GM21529 (cell line): ENCODE measurements around the gene CMTM5.

ENCODE experiments used
- ATAC-seq: cut with Tn5 transposase; IDR thresholded peaks from one replicate; pipeline ENCODE4 v1.9.1; 2021; ENCODE audit not compliant: unreplicated experiment

Gene CMTM5, protein sequence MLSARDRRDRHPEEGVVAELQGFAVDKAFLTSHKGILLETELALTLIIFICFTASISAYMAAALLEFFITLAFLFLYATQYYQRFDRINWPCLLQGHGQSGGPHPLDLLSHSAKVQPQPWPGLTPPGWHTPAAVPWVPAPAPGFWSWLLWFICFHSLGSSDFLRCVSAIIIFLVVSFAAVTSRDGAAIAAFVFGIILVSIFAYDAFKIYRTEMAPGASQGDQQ

DNA sequence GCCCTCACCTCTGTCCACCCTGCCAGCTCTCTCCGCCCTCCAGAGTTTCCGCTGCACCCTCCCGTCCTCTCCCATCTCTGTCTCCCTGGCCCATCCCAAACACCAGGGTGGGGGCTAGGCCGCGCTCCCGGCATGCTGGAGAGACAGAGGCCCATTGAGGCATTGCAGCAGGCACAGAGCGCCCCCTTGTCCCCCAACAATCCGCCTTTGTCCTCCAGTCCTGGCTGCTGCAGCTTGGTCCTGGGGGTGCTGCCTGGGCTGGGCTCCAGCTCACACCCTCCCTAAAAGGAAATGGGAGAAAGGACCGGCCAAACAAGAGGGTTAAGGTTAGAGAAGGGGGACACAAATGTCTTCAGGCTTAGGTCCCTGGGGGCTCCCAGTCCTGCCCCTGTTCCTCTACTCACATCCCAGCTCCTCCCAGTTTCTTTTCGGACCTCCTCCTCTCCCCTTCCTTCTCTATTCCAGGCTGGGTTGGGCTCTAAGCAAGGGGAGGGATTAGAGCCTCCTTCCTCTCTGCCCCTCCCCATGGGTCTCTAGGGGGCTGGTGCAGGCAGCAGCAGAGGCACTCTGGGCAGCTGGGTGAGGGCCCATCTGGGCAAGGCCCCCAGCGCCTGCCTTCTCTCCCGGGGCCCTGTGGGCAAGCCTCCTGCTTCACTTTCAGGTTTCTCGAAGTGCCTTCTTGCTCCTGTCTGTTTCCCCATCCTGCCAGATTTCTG lies at the start of gene CMTM5:
TSS of gene CMTM5 (plus strand) at position 565 of the 716 bp plus-strand sequence. CDS start 206 bp downstream, outside the sequence.
- ATAC-seq, result no peak

DNA sequence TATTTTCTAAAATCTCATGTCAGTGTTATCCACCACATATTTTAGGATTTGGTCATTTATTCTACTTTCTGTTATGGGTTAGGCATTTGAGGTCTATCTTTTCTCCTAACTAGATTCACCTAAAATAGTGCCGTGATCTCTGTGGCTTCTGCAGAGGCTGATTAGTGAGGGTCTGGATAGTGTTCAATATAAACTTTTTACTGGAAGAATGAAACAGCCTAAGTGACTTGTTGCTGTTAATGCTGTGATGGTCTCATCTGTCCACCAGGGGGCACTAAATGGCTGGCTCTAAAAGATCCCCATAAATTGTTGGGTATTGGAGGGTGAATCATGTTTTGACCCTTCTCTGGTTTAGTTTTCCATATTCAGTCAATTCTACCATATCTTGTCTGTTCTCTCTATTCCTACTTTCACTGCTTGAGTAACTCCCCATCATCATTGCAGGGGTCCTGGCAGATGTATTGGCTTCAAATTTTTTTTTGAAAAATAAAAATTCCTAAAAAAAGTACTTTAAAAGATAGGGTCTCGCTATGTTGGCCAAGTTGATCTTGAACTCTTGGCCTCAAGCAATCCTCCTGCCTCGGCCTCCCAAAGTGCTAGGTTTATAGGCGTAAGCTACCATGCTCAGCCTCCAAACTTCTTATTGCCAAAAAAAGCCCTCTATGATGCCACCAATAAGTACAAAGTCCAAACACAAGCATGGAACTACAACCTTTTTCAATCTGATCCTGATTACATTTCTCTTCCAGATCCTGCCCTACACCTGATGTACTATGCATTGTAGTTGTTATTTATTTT lies 48.7 kb upstream of the CMTM5 start:
- ATAC-seq, result no peak

DNA sequence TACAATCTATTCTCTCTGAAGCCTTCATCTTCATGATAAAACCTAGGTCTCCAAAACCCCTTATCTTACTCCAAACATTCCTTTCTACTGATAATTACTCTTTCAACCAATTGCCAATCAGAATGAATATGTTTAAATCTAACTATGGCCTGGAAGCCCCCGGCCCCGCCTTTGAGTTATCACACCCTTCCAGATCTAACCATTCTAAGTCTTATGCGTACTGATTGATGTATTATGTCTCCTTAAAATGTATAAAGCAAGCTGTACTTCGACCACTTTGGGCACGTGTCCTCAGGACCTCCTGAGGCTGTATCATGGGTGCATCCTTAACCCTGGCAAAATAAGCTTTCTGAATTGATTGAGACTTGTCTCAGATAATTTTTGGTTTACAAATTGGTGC lies 41.2 kb upstream of the CMTM5 start:
- no peak for ATAC-seq

DNA sequence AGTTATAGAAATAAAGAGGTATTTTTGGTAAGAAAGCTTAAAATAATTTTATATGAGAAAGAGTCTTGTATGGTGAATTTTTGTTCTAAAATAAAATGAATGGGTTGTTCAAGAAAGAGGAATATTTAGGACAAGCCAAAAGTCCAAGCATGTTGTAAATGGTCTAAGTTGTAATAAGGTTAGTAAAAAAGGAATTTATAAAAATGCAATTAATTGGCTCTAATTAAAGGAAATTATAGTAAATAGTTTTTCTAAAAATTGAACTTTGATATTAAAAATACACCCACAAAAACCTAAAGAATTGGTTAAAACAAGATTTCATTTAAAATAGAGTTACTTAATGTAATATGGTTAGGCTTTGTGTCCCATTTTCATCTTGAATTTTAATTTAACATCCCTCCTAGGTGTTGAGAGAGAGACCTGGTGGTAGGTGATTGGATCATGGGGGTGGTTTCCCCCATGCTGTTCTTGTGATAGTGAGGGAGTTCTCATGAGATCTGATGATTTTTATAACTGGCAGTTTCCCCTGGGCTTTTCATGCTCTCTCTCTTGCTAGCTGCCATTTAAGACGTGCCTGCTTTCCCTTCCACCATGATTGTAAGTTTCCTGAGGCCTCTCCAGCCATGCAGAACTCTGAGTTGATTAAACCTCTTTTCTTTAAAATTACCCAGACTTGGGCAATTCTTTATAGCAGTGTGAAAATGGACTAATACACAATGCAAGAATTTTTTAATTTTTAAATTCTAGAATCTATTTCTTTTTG lies 37.2 kb upstream of the CMTM5 start:
- no peak for ATAC-seq

DNA sequence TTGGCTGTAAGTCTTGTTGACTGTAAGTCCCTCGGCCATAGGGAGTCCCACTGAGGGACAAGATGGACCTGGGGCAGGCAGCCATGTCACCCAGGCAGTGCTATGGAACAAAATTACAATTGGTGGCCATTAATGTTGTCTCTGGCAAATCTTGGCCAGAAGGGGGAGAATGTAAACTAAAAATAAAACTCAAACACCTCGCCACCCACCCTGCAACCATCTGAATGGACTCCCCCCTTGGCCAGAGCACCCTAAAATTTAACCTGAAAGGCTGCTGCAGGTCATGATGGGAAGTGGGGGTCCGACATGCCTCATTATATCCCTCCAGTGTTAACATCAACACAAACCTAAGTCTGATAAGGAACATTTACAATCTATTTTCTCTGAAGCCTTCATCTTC lies 32.4 kb upstream of the CMTM5 start:
- ATAC-seq, result no peak

DNA sequence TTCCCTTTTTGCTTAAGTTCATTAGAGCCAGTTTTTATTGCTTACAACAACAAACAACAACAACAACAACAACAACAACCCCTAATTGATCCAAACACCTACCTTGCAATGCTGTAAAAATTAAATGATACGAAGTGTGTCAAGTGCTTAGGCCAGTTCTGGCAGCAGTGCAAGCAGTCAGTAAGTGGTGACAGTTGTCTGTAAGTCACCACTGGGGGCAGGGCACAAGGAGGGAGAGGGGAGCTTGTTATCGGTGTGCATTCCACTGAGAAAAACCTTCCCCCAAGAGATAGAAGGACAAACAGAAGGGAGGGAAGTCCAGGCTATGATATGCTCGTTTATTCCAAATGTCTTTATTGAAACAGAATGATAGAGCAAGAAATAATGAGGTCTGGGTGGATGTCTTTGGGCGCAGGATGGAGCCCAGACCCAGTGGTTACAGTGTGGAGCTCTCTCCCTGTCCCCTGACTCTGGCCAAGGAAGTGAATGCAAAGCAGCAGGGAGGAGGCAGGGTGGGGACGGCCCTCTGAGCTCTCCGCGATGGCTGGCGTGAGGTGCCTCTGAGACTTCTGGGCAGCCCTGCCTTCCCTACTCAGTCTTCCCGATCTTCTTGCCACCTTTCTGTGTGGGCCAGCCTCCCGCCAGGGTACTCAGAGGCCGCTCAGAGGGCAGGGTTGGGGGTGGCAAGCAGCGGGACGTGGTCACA lies 30.7 kb upstream of the CMTM5 start:
- ATAC-seq, result no peak

DNA sequence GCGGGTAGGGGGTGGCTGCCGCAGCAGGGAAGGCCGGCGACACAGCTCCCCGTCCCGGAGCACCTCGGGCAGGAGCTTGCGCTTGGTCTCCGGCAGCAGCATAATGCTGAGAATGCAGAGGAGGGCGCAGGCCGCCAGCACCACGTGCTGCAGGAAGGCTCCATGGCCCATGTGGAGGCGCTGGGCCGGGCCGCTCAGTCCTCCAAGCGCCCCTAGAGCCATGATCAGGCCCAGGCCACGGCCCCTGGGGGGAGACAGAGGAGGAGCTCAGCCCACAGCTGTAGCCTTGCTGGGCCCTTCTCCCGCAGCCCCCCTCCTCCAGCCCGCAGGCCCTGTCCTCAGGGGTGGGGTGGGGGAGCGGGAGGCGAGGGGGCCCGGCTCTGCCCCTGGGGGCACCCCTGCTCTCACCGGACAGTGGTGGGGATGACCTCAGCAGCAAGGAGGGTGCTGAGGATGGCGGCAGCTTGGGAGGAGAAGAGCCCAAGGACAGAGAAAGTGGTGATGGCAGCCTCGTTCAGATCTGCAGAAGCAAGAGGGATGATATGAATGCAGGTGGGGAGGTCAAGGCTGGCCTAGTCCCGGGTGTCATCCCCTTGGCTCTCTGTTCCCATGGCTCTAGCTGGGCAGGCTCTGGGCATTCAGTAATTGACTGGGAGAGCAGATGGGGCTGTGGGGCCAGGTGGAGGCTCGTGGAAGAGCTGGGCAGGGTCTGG lies 30.0 kb upstream of the CMTM5 start:
- no peak for ATAC-seq

DNA sequence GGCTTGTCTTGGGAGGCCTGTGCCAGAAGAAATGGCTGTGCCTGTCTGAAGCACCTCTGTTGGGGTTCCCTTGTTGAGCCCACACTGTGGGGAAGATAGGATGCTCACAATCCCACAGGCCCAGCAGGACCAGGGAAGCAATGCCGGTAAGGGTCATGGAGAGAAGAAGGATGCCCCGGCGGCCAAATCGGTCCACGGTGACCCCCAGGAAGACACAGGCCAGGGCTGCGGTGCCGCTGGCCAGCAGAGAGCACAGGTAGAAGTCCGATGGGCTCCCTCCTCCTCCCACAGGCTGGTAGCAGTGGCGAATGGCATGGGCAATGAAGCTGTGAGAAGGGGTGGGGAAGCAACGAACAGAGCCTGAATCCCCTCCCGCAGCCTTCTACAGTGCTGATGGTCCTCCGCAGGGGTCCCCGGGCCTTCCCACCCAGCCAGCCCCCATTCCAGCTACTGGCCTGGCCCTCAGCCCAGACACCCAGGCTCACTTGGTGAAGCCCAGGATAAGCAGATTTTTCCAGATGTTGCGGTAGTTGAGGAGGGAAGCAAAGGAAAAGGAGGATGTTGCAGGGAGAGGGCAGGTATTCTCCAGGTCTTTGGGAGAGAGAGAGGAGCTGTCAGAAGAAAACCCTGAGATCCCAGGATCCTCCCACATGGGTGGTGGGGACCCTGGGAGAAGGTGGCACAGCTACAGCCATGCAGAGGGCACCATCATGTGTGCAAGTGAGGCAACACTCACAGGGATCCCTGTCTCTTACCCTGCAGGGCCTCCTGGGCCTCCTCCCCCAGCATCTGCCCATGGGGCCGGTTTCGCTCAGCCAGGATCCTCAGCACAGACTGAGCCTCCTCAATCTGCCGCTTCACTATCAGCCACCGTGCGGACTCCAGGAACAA lies 29.2 kb upstream of the CMTM5 start:
- no peak for ATAC-seq

DNA sequence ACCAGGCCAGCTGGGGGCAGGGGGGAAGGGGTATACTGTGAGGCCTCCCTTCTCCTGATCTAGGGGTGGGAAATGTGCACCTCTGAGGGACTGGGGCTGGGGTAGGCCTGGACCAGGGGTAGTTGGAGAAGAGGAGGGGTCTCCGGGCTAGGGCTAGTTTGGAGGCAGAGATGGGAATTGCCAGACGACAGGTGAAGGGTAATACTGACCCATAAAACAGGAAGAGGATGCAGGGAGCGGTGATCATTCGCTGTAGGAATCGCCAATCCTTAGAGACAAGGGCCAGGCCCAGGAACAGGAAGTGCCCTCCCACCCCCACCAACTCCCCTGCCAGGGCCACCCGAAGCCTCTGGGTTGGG lies 28.6 kb upstream of the CMTM5 start:
- ATAC-seq, result no peak

DNA sequence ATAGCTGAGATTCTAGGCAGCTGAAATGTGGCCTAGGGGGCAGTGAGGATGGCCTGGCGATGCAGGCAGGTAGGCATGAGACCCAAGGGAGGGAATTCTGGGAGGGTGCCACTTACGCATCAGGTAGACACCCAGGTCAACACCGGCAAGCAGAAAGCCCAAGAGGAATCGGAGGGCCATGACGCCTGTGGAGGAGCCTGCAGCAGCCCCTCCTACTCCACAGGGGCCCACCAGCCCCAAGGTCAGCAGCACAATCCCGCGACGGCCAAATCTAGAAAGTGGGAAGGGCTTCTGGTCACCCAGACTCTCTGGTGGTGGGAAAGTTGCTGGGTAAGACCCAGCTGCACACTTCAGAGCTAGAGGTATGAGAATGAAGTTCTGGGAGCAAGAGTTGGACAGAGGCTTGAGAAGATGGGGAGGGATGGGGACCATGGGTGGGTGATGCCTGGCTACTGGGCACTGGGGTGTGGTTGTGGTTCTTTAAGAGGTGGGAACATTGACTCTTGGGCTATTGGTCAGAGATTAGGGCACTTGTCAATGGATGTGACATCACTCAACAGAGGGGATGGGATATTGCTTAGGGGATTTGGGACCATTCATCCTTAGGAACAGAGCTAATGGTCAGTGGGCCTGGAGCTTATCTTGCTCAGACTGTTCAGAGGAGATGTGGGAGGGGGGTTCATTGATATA lies 27.5 kb upstream of the CMTM5 start:
- ATAC-seq, result no peak

DNA sequence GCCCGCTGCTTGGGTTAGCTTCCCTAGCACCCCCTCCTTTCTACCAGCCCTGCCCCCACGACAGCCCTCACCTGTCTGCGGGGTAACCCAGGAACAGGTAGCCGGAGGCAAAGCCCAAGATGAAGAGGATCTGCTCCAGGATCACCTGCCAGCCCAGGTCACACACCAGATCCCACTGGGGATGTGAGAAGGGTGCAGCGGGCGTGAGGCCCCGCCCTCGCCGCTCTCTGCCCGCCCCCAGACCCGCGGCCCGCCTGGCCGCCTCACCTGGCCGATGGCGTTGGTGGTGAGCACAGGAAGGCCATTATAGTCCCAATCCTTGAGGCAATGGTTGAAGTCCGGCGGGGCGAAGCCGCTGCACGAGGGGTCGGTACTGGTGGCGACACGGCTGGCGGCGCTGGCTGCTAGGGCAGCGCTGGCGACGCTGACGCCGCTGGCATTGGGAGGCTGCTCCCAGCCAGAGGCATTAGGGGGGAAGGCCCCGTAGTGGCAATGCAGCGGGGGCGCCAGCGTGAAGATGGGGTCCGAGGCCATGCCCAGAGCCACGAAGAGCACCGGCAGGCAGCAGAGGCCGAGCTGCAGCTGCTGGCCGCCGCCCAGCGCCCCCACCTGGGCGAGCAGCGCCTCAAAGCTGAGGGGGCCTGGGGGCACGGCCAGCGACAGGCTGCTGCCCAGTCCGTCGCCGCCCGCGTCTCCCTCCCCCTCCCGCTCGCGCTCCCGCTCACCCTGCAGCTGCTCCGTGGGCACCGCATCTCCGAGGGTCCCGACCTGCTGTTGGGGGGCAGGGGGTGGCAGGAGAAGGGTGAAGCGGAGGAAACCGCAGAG lies 25.0 kb upstream of the CMTM5 start:
- no peak for ATAC-seq

DNA sequence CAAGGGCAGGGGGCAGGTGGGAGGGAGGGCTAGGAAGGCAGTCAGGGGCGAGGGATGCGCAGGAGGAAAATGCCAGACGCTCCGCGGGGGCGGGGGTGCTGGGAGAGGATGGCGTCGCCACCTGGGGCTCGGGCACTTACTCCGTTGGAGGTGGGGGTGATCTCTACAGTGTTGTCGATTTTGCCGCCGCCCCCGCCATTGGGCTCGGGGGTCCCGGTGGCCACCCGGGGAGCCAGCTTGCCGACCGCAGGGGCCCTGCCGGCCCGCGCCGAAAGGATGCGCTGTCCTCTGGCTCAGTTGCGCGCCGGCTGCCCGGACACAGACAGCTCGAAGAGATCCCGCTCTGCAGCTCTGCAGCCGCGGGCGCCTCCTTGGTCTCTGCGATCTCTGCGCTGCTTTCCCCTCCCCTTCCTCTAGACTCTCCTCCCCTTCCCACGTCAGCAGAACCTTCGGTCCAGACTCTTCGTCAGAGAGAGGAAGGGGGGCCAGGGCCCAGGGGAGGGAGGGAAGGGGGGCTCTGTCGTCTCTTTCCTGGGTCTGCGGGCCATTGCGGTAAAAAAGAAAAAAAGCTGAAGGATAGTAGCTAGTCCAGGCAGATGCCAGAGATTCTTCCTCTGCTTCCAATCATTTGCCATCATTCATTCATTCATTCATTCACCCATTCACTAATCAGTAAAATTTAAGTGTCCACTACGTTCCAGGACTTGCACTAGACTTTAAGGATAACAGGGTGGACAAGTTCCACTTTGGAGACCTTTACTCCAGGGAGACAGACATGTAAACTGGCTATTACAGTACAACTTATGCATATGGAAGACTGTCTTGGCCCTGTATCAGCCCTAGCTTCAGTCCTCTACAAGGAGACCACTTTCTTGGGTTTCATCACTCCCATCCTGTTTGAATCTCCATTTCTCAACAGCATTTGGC lies 24.1 kb upstream of the CMTM5 start, which contains the start of gene SLC22A17:
TSS of gene SLC22A17 (minus strand) at position 382 of the 927 bp plus-strand sequence.
- no peak for ATAC-seq

DNA sequence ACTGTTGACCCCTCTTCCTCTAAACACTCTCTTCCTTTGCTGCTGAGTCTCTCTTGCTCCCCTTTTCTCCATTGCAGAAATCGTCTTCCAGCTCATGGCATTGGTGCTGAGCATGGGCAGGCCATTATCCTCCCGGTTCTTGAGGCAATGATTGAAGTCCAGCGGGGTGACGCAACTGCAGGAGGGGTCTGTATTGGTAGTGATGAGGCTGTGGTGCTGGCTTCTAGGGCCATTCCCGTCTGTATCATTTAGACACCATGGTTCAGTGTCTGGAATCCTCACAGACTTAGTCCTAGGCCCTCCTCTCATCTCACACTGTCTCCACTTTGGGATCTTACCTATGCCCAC lies 23.4 kb upstream of the CMTM5 start:
- ATAC-seq, result no peak

DNA sequence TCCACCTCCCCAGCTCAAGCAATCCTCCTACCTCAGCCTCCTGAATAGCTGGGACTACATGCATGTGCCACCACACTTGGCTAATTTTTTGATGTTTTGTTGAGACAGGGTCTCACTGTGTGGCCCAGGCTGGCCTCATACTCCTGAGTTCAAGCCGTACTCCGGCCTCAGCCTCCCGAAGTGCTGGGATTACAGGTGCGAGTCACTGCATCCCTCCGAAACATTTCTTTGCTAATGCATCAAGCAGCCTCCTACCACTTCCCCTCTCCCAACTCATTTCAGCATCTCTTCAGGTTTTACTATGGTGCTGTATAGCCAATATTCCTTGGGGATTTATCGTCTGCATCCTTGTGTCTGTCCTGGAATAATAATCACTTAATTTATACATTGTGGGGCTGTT lies 21.9 kb upstream of the CMTM5 start:
- no peak for ATAC-seq

DNA sequence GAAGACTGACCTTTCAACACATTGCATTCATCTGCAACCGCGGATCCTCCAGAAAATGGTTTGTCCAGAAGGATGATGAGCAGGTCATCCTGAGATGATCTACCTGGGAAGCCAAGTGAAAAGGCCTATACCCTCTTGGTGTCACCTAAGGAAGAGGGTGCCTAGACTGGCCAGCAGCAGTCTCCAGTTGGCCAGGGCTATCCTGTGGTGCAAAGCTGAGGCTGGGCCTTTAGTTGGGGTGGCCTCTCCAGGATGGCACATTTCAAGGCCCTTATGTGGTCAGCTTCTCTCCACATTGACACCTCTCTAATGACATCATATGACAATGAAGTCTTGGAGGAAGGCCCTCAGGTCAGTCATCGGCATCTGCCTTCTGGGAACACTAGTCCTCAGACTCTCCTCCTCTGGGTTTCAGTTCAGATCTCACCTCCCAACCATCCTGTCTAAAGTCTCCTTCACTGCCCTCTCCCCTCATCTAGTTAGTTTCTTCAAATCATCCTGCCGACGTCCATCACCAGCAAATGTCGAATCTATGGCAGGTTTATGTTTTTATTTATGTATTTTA lies 20.9 kb upstream of the CMTM5 start:
- ATAC-seq, result no peak

DNA sequence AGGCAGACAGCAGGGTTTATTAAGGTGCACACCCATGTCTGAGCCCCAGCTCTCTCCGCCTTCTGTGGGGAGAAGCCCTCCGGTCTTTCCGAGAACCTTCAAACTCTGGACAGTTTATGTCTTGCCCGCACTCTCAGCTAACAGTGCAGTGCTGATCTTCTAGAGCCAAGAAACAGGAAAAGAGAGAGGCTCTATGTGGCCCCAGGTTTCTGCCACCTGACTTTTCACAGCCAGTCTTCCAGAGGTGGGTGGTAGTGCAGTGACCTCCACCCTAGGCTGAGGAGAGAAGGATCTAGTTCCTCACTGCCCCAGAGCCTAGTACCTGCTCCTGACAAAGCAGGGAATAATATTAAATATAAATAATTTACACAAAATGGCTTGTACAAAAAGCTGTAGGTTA lies 20.2 kb upstream of the CMTM5 start:
- no peak for ATAC-seq
